GM13977 (cell line): Measurements from ENCODE around the gene SLC6A11.

Experiments used
- DNase-seq: peaks from one replicate; pipeline ENCODE4 v3.0.0; 2012; ENCODE audit warnings: low spot score
- in situ Hi-C: fragments of 300-500 bp; cut with MboI; formaldehyde crosslinking; loops from one replicate; pipeline ENCODE4 v1.12.0; 2022; ENCODE audit warnings: low sequenced_read_pairs, low pct_unique_long_range_greater_than_20kb, mixed read lengths, inconsistent platforms; ENCODE audit not compliant: unreplicated experiment
- TF ChIP-seq, protein P1 (sequence below): IDR thresholded peaks from 2 replicates; pipeline ENCODE4 v1.5.1; 2012; ENCODE audit warnings: mild to moderate bottlenecking, control low read depth; ENCODE audit not compliant: insufficient read depth; ENCODE audit errors: extremely low read depth, missing control alignments

The SLC6A11 gene

DNA sequence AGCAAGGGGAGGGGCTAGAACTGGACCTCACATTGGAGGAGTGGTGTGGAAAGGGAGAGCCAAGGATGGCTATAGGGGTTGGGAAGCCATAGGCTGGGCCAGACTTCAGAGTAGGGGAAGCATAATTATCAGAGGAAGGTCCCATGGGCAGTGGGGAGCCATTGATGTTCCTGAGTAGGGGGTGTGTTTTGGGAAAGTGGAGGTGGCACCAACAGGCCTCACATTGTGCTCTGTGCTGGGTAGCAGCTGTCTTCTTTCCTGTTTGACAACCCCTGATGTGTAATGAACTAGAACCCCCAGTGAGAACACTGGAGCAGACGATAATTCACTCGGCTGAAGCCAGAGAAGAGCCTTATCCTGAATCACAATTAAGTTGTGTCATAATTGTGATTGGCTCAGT, 41.2 kb downstream of the SLC6A11 start:
- in situ Hi-C loops: no loop called here
- no peak for DNase-seq
- TF ChIP-seq, protein P1, sequence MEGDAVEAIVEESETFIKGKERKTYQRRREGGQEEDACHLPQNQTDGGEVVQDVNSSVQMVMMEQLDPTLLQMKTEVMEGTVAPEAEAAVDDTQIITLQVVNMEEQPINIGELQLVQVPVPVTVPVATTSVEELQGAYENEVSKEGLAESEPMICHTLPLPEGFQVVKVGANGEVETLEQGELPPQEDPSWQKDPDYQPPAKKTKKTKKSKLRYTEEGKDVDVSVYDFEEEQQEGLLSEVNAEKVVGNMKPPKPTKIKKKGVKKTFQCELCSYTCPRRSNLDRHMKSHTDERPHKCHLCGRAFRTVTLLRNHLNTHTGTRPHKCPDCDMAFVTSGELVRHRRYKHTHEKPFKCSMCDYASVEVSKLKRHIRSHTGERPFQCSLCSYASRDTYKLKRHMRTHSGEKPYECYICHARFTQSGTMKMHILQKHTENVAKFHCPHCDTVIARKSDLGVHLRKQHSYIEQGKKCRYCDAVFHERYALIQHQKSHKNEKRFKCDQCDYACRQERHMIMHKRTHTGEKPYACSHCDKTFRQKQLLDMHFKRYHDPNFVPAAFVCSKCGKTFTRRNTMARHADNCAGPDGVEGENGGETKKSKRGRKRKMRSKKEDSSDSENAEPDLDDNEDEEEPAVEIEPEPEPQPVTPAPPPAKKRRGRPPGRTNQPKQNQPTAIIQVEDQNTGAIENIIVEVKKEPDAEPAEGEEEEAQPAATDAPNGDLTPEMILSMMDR: no peak

DNA sequence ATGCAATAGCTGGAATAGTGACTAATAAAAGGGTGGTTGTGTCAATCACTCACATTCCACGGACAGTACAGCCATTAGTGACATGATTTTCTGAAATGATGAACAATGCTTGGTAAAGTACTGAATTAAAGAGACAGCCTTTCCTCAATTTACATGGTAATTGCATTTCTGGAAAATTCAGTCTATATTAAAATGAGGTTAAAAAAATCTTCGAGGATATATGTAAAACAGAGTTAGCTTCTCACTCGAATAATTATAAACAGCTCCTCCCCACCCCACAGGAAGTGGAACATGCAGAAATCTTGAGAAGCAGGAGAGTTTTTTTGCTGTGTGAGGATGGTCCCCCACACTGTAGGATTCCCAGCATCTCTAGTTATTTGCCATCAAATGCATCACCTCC, 42.1 kb downstream of the SLC6A11 start:
- in situ Hi-C loops: no loop called here

GRCh38 chr3:10867384-10867783, 51.4 kb downstream of the SLC6A11 start:
- DNase-seq: no peak
- TF ChIP-seq, protein P1: no peak
- in situ Hi-C loops: no loop called here

More for the DNA sequence above, 42.1 kb downstream of the SLC6A11 start:
- TF ChIP-seq, protein P1: no peak
- no peak for DNase-seq

GRCh38 chr3:10869460-10869859, 53.4 kb downstream of the SLC6A11 start:
- TF ChIP-seq, protein P1: no peak
- no peak for DNase-seq
- in situ Hi-C loops: no loop called here

GRCh38 chr3:10870296-10870695, 54.3 kb downstream of the SLC6A11 start:
- TF ChIP-seq, protein P1: no peak
- no peak for DNase-seq
- in situ Hi-C loops: no loop called here

GRCh38 chr3:10873415-10873814, 57.4 kb downstream of the SLC6A11 start:
- TF ChIP-seq, protein P1: no peak
- no peak for DNase-seq
- in situ Hi-C loops: no loop called here

DNA sequence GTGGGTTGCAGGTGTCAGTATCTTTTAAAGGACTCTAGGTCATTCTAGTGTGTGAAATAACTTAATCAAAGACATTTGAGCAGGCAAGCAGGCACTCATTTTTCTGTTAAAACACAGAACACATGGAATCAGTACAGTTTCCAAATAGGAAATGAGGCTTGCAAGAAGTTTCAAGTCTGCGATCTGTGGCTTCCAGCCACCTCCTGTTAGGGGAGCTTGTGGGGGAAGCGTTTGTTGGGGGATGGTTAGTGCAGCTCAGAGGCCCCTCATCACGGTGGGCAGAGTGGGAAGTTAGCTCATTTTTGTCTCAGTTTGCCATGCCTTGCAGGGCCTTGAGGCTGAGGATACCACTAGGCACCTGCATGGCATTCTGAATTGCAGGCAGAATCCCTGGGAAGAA, 59.9 kb downstream of the SLC6A11 start:
- TF ChIP-seq, protein P1: no peak
- DNase-seq: no peak
- in situ Hi-C loops: no loop called here
